Neutrophil (primary cell): ENCODE data around the gene RNF220.

Source experiments
- H3K27ac ChIP-seq: fragments of 200-600 bp; sonication (generic); 2 replicates; pipeline ENCODE4 v1.5.1; 2016; ENCODE audit warnings: mild to moderate bottlenecking, moderate library complexity
- H3K27me3 ChIP-seq: fragments of 200-600 bp; sonication (generic); 2 replicates; pipeline ENCODE4 v1.6.0; 2016; ENCODE audit warnings: mild to moderate bottlenecking
- H3K36me3 ChIP-seq: fragments of 200-600 bp; sonication (generic); 2 replicates; pipeline ENCODE4 v1.5.1; 2017
- H3K4me1 ChIP-seq, 2 experiments: fragments of 200-600 bp in 1 of 2; sonication (generic) in 1 of 2; 1 replicate in 1 of 2; 2 replicates in 1 of 2; pipeline versions ENCODE4 v1.5.1 to v1.6.1; 2013 to 2016; ENCODE audit warnings: low read depth in 1 of 2, low read length in 1 of 2, mild to moderate bottlenecking in 1 of 2, moderate library complexity in 1 of 2; ENCODE audit not compliant: control insufficient read depth in 1 of 2, insufficient read depth in 1 of 2
- H3K4me3 ChIP-seq, 2 experiments: fragments of 200-600 bp in 1 of 2; sonication (generic) in 1 of 2; 1 replicate in 1 of 2; 2 replicates in 1 of 2; pipeline ENCODE4 v1.5.1; 2013 to 2016; ENCODE audit warnings: low read depth in 1 of 2, low read length in 1 of 2, mild to moderate bottlenecking in 1 of 2, moderate library complexity in 1 of 2
- H3K9me3 ChIP-seq: fragments of 200-600 bp; sonication (generic); 2 replicates; pipeline ENCODE4 v1.5.1; 2016
- TF ChIP-seq, protein P1 (sequence below): fragments of 200-600 bp; sonication (generic); IDR thresholded peaks from 2 replicates; pipeline ENCODE4 v1.5.1; 2016; ENCODE audit warnings: antibody characterized with exemption

The RNF220 gene

GRCh38 chr1:44650159-44650831 lies 245.2 kb downstream of the RNF220 start:
- H3K27ac ChIP-seq, result no peak overlapping the region
- H3K4me3 ChIP-seq, result no peak overlapping the region
- TF ChIP-seq, protein P1, sequence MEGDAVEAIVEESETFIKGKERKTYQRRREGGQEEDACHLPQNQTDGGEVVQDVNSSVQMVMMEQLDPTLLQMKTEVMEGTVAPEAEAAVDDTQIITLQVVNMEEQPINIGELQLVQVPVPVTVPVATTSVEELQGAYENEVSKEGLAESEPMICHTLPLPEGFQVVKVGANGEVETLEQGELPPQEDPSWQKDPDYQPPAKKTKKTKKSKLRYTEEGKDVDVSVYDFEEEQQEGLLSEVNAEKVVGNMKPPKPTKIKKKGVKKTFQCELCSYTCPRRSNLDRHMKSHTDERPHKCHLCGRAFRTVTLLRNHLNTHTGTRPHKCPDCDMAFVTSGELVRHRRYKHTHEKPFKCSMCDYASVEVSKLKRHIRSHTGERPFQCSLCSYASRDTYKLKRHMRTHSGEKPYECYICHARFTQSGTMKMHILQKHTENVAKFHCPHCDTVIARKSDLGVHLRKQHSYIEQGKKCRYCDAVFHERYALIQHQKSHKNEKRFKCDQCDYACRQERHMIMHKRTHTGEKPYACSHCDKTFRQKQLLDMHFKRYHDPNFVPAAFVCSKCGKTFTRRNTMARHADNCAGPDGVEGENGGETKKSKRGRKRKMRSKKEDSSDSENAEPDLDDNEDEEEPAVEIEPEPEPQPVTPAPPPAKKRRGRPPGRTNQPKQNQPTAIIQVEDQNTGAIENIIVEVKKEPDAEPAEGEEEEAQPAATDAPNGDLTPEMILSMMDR, result no peak
- H3K27me3 ChIP-seq, result no peaks in the 10 kb centered on the region
- H3K4me1 ChIP-seq, result no peaks in the 10 kb centered on the region
- H3K9me3 ChIP-seq, result no peaks in the 10 kb centered on the region
- H3K36me3 ChIP-seq, result peaks cover 65% of the 10 kb centered on the region

GRCh38 chr1:44651069-44651468 lies 246.0 kb downstream of the RNF220 start:
- H3K36me3 ChIP-seq, result peaks cover 57% of the 10 kb centered on the region
- H3K9me3 ChIP-seq, result no peaks in the 10 kb centered on the region
- H3K4me3 ChIP-seq, result no peak overlapping the region
- no peaks in the 10 kb centered on the region for H3K4me1 ChIP-seq
- no peaks in the 10 kb centered on the region for H3K27me3 ChIP-seq
- TF ChIP-seq, protein P1, result no peak
- no peak overlapping the region for H3K27ac ChIP-seq

DNA sequence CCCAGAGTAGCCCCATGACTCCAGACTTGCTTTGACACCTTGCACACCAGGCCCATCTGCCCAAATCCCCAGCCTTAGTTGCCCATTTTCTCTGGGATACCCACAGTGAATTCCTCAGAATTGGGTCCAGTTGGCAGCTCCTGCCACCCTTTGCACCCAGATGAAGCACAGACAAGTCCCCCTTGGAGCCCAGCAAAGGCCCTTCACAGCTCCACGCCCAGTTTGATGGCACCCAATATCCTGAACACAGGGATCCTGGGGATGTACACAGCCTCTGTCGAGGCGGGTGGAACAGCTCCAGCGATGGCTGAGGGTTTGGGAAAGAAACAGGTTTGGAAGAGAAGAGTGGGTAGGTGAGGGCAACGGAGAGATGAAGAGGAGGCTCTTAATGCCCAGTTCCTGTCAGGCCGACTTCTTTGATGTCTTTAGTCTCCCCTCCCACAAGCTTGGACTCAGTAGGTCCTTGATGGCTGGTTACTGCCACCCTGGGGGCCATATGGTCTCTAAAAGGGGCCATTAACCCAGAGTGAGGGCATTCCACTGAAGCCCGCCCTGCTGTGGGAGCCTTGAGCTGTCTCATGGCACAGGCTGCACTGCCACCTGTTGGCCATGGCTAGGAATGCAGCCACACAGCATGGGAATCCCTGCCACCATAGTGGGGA lies 247.5 kb downstream of the RNF220 start:
- Histone ChIP-seq H3K9me3 (no peaks in the 10 kb centered on the region), H3K4me1 (no peaks in the 10 kb centered on the region), H3K4me3 (no peak overlapping the region), H3K36me3 (peaks cover 42% of the 10 kb centered on the region), H3K27ac (peak overlapping the region; percentile 31), H3K27me3 (no peaks in the 10 kb centered on the region)
- TF ChIP-seq, protein P1, result peak; percentile 93

- TF ChIP-seq, protein P1, result no peak
- no peaks in the 10 kb centered on the region for H3K4me1 ChIP-seq
- peaks cover 34% of the 10 kb centered on the region for H3K36me3 ChIP-seq
- H3K9me3 ChIP-seq, result no peaks in the 10 kb centered on the region
- no peak overlapping the region for H3K4me3 ChIP-seq
- H3K27ac ChIP-seq, result no peak overlapping the region
- H3K27me3 ChIP-seq, result no peaks in the 10 kb centered on the region
Measured at GRCh38 chr1:44653107-44653964, 248.3 kb downstream of the RNF220 start.

DNA sequence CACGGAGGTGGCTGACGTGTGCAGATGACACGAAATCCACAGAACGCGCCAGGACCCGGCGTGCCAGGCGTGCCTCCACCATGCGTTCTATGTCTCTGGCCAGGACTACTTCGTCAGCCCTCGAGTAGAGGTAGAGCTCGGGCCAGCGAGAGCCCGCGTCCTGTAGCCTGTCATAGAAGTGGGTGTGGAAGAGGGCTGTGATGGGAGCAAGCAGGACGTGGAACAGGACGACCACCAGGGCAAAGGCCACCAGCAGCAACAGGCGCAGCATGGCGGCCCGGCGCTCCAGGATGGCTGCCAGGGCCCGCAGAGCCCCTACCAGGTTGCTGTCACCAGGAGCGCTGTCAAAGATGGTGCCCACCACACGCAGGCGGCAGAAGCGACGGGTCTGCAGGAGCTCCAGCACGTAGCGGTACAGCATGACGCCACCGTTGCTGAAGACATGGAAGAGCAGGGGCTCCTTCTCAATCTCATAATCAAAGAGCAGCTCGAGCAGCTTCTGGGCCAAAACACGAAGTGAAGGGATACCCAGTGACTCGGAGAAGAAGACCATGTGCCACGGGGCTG lies 249.6 kb downstream of the RNF220 start:
- no peaks in the 10 kb centered on the region for H3K27me3 ChIP-seq
- H3K36me3 ChIP-seq, result peaks cover 21% of the 10 kb centered on the region
- no peak overlapping the region for H3K27ac ChIP-seq
- TF ChIP-seq, protein P1, result no peak
- no peak overlapping the region for H3K4me3 ChIP-seq
- H3K4me1 ChIP-seq, result no peaks in the 10 kb centered on the region
- no peaks in the 10 kb centered on the region for H3K9me3 ChIP-seq
